ENCODE data around the gene RPL39.
"Not testable (repeated sequence)": the region's sequence is repeated elsewhere in the genome, so short reads cannot be mapped to it uniquely, and the experiment has no call there.

RPL39 gene

DNA sequence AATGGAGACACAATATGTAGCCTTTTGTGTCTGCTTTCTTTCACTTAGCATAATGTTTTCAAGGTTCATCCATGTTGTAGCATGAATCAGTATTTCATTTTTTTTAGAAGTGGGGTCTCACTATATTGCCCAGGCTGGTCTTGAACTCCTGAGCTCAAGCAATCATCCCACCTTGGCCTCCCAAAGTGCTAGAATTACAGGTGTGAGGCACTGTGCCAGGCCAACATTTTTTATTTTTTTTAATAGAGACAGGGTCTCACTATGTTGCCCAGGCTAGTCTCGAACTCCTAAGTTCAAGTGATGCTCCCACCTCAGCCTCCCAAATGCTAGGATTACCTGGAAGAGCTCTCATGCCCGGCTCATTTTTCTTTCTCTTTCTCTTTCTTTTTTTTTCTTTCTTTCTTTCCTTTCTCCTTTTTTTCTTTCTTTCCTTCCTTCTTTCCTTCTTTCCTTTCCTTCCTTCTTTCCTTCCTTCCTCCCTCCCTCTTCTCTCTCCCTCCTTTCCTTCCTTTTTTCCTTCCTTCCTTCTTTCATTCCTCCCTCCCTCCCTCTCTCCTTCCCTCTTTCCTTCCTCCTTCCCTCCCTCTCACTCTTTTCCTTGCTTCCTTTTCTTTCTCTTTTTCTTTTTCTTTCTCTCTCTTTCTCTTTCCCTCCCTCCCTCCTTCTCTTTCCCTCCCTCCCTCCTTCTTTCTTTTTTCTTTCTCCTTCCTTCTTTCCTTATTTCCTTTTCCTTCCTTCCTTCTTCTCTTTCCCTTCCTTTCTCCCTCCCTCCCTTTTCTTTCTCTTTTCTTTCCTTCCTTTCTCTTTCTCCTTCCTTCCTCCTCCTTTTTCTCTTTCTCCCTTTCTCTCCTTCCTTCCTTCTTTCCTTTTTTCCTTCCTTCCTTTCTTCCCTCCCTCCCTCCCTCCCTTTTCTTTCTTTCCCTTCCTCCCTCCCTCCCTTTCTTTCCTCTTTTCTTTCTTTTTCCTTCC, 10.1 kb upstream of the RPL39 start:
- H2AFZ ChIP-seq (ENCODE audit: low read length, unreplicated experiment), result no peak overlapping the region
- H3K27ac ChIP-seq (ENCODE audit: low read depth, low read length), result no peak overlapping the region
- no peaks in the 10 kb centered on the region for H3K79me2 ChIP-seq (ENCODE audit: control insufficient read depth, insufficient read depth, low read length, unreplicated experiment)
- no peaks in the 10 kb centered on the region for H3K36me3 ChIP-seq (ENCODE audit: insufficient read depth, low read length)
- no peak overlapping the region for H3K4me3 ChIP-seq (ENCODE audit: low read depth, low read length)
- no peaks in the 10 kb centered on the region for H3K4me1 ChIP-seq (ENCODE audit: control insufficient read depth, insufficient read depth, low read length, unreplicated experiment)
- H3K27me3 ChIP-seq (ENCODE audit: insufficient read depth, low read length), result no peaks in the 10 kb centered on the region

- Histone ChIP-seq H3K27me3 (ENCODE audit: insufficient read depth, low read length) (no peaks in the 10 kb centered on the region), H2AFZ (ENCODE audit: low read length, unreplicated experiment) (no peak overlapping the region), H3K4me3 (ENCODE audit: low read depth, low read length) (peak overlapping the region; percentile 96), H3K27ac (ENCODE audit: low read depth, low read length) (peak overlapping the region; percentile 96), H3K36me3 (ENCODE audit: insufficient read depth, low read length) (peaks cover 19% of the 10 kb centered on the region), H3K4me1 (ENCODE audit: control insufficient read depth, insufficient read depth, low read length, unreplicated experiment) (peaks cover 12% of the 10 kb centered on the region), H3K79me2 (ENCODE audit: control insufficient read depth, insufficient read depth, low read length, unreplicated experiment) (peaks cover 54% of the 10 kb centered on the region)
Observed at GRCh38 chrX:119790977-119791436, 423 bp downstream of the RPL39 start.

GRCh38 chrX:119784747-119785446, 6.5 kb downstream of the RPL39 start:
- peaks cover 21% of the 10 kb centered on the region for H3K36me3 ChIP-seq (ENCODE audit: insufficient read depth, low read length)
- peaks cover 39% of the 10 kb centered on the region for H3K79me2 ChIP-seq (ENCODE audit: control insufficient read depth, insufficient read depth, low read length, unreplicated experiment)
- H3K27me3 ChIP-seq (ENCODE audit: insufficient read depth, low read length), result no peaks in the 10 kb centered on the region
- peaks cover 12% of the 10 kb centered on the region for H3K4me1 ChIP-seq (ENCODE audit: control insufficient read depth, insufficient read depth, low read length, unreplicated experiment)
- H2AFZ ChIP-seq (ENCODE audit: low read length, unreplicated experiment), result no peak overlapping the region
- H3K4me3 ChIP-seq (ENCODE audit: low read depth, low read length), result no peak overlapping the region
- no peak overlapping the region for H3K27ac ChIP-seq (ENCODE audit: low read depth, low read length)

DNA sequence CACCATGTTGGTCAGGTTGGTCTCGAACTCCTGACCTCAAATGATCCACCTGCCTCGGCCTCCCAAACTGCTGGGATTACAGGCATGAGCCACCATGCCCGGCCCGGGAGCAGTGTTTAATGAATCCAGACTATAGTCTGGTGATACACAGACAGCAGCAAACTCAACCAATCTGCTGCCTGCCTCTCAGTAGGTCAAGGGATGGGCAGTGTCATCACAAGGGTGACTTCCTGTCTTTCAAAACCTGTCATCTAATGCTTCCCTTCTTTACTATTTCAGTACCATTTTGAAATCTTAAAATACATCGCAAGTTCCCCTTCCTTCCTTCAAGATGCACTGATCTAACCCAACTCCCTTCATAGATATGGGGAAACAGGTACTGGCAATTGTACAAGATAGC, 8.4 kb downstream of the RPL39 start:
- Histone ChIP-seq H3K36me3 (ENCODE audit: insufficient read depth, low read length) (peaks cover 12% of the 10 kb centered on the region; the same call in 1 of the 2 replicates), H3K4me1 (ENCODE audit: control insufficient read depth, insufficient read depth, low read length, unreplicated experiment) (peaks cover 4% of the 10 kb centered on the region), H3K4me3 (ENCODE audit: low read depth, low read length) (no peak overlapping the region), H3K27ac (ENCODE audit: low read depth, low read length) (no peak overlapping the region), H3K27me3 (ENCODE audit: insufficient read depth, low read length) (no peaks in the 10 kb centered on the region), H2AFZ (ENCODE audit: low read length, unreplicated experiment) (no peak overlapping the region), H3K79me2 (ENCODE audit: control insufficient read depth, insufficient read depth, low read length, unreplicated experiment) (peaks cover 21% of the 10 kb centered on the region)

- H3K4me1 ChIP-seq (ENCODE audit: control insufficient read depth, insufficient read depth, low read length, unreplicated experiment), result no peaks in the 10 kb centered on the region
- H3K79me2 ChIP-seq (ENCODE audit: control insufficient read depth, insufficient read depth, low read length, unreplicated experiment), result no peaks in the 10 kb centered on the region
- no peaks in the 10 kb centered on the region for H3K36me3 ChIP-seq (ENCODE audit: insufficient read depth, low read length)
- no peaks in the 10 kb centered on the region for H3K27me3 ChIP-seq (ENCODE audit: insufficient read depth, low read length)
- H3K27ac ChIP-seq (ENCODE audit: low read depth, low read length), result no peak overlapping the region
- H3K4me3 ChIP-seq (ENCODE audit: low read depth, low read length), result no peak overlapping the region
- H2AFZ ChIP-seq (ENCODE audit: low read length, unreplicated experiment), result no peak overlapping the region
Observed at GRCh38 chrX:119778829-119779228, 12.6 kb downstream of the RPL39 start.

DNA sequence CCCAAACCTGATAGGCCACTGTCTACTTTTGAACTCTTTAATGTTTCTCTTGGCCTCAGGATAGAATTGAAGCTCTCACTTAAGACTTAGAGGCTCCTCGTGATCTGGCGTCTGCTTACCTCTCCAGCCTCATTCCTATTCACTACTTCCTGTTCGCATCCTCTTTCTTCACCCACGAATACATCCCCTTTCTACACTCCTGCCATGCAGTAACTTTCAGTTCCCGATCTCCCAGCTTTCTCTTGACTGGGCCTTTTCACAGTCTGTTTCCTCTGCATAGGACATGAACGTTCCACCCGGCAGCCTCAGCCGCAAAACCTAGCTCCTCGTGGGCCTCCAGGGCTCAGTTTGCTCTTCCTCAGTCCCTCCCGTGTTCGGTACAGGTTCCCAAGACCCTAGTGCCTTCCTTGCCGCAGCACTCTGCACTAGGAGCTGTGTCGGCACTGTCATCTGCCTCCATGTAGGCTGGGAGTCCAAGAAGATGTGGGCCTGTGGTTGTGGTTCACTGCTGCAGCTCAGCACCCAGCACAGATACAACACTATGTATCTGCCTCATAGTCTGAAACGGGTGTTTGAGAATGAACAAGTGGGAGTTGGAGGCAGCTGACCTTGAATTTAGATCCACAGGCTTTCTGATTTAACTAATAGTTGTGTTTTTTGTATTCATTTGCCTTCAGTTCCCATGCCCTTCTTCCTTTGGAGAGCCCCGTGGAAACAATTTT, 15.8 kb downstream of the RPL39 start:
- no peak overlapping the region for H2AFZ ChIP-seq (ENCODE audit: low read length, unreplicated experiment)
- H3K4me3 ChIP-seq (ENCODE audit: low read depth, low read length), result no peak overlapping the region
- H3K36me3 ChIP-seq (ENCODE audit: insufficient read depth, low read length), result no peaks in the 10 kb centered on the region
- no peaks in the 10 kb centered on the region for H3K79me2 ChIP-seq (ENCODE audit: control insufficient read depth, insufficient read depth, low read length, unreplicated experiment)
- H3K27ac ChIP-seq (ENCODE audit: low read depth, low read length), result no peak overlapping the region
- H3K27me3 ChIP-seq (ENCODE audit: insufficient read depth, low read length), result no peaks in the 10 kb centered on the region
- H3K4me1 ChIP-seq (ENCODE audit: control insufficient read depth, insufficient read depth, low read length, unreplicated experiment), result no peaks in the 10 kb centered on the region

- not testable (repeated sequence) for H3K79me2 ChIP-seq (ENCODE audit: control insufficient read depth, insufficient read depth, low read length, unreplicated experiment); H2AFZ ChIP-seq (ENCODE audit: low read length, unreplicated experiment); H3K27me3 ChIP-seq (ENCODE audit: insufficient read depth, low read length); H3K4me1 ChIP-seq (ENCODE audit: control insufficient read depth, insufficient read depth, low read length, unreplicated experiment); H3K27ac ChIP-seq (ENCODE audit: low read depth, low read length); H3K4me3 ChIP-seq (ENCODE audit: low read depth, low read length); H3K36me3 ChIP-seq (ENCODE audit: insufficient read depth, low read length)
Observed at GRCh38 chrX:119769388-119769787, 22.0 kb downstream of the RPL39 start.

DNA sequence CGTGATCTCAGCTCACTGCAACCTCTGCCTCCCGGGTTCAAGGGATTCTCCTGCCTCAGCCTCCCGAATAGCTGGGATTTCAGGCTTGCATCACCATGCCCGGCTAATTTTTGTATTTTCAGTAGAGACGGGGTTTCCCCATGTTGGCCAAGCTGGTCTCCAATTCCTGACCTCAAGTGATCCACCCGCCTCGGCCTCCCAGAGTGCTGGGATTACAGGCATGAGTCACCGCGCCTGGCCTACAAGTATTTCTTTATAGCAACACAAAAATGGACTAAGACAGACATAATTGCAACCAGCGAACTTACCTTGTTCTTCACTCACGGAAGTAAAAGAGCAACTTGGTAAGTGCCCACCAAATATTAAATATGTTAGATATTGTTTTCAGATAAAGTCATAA, 23.0 kb downstream of the RPL39 start:
- not testable (repeated sequence) for H3K4me1 ChIP-seq (ENCODE audit: control insufficient read depth, insufficient read depth, low read length, unreplicated experiment); H3K27me3 ChIP-seq (ENCODE audit: insufficient read depth, low read length); H3K4me3 ChIP-seq (ENCODE audit: low read depth, low read length); H3K36me3 ChIP-seq (ENCODE audit: insufficient read depth, low read length); H3K79me2 ChIP-seq (ENCODE audit: control insufficient read depth, insufficient read depth, low read length, unreplicated experiment); H2AFZ ChIP-seq (ENCODE audit: low read length, unreplicated experiment)
- peak overlapping the region; percentile 23; the same call in 1 of the 2 replicates for H3K27ac ChIP-seq (ENCODE audit: low read depth, low read length)

DNA sequence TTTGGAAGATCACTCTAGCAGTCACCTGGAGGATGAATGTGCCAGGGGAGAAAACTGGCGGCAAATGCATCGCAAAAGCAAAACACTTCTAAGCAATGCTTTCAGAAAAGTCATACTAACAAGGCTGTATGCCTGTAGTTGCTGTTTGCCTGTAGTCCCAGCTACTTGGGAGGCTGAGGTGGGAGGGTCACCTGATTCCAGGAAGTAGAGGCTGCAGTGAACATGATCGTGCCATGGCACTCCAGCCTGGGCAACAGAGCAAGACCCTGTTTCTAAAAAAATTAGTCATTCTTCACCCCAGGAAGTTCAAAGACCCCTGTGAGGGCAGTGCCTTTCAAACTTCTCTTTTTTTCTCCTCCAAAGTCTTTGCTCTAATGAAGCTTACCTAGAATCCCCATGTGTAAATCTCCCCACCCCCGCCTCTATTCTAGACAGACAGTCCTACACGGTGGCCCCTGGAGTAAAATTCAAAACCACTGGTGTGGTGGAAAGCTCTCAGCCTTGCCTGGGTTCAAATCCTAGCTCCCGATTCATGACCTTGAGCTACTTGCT, 27.5 kb downstream of the RPL39 start:
- no peaks in the 10 kb centered on the region for H3K36me3 ChIP-seq (ENCODE audit: insufficient read depth, low read length)
- H3K4me3 ChIP-seq (ENCODE audit: low read depth, low read length), result no peak overlapping the region
- no peak overlapping the region for H2AFZ ChIP-seq (ENCODE audit: low read length, unreplicated experiment)
- H3K27ac ChIP-seq (ENCODE audit: low read depth, low read length), result no peak overlapping the region
- no peaks in the 10 kb centered on the region for H3K79me2 ChIP-seq (ENCODE audit: control insufficient read depth, insufficient read depth, low read length, unreplicated experiment)
- peaks cover 8% of the 10 kb centered on the region for H3K4me1 ChIP-seq (ENCODE audit: control insufficient read depth, insufficient read depth, low read length, unreplicated experiment)
- peaks cover 9% of the 10 kb centered on the region; the same call in 1 of the 2 replicates for H3K27me3 ChIP-seq (ENCODE audit: insufficient read depth, low read length)

DNA sequence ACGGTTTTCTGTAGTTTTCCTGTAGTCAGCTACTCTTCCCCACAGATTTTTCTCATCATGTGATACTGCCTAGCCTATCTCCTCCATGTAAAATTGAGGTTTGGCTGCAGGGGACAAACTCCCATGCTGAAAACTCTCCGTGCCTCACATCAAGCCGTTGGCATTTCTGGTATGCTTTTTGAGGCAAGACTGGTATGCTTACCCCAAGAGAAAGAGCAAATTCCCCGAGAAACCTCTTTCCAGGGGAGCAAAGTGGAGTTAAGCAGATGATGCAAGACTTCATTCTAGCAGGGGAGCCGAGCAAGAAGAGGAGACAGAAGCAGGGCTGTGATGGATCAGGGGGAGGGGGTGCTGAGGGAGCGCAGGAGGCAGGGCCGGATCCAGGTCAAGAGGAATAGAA, 28.2 kb downstream of the RPL39 start:
- Histone ChIP-seq H3K4me1 (ENCODE audit: control insufficient read depth, insufficient read depth, low read length, unreplicated experiment) (peaks cover 4% of the 10 kb centered on the region), H3K36me3 (ENCODE audit: insufficient read depth, low read length) (no peaks in the 10 kb centered on the region), H3K27ac (ENCODE audit: low read depth, low read length) (no peak overlapping the region), H3K79me2 (ENCODE audit: control insufficient read depth, insufficient read depth, low read length, unreplicated experiment) (no peaks in the 10 kb centered on the region), H2AFZ (ENCODE audit: low read length, unreplicated experiment) (no peak overlapping the region), H3K27me3 (ENCODE audit: insufficient read depth, low read length) (peaks cover 9% of the 10 kb centered on the region; the same call in 1 of the 2 replicates), H3K4me3 (ENCODE audit: low read depth, low read length) (no peak overlapping the region)

All from ACC112 (cell line).